ACC112 (cell line): ENCODE measurements around the gene KIAA1671.

Source experiments
- H2AFZ ChIP-seq: fragments of 200-600 bp; sonication (generic); one replicate; pipeline ENCODE4 v1.6.0; 2017; ENCODE audit warnings: antibody characterized with exemption, low read length; ENCODE audit not compliant: unreplicated experiment
- H3K27ac ChIP-seq: fragments of 200-600 bp; sonication (generic); 2 replicates; pipeline ENCODE4 v1.5.1; 2014; ENCODE audit warnings: low read depth, mild to moderate bottlenecking, antibody characterized with exemption, low read length, moderate library complexity
- H3K27me3 ChIP-seq: fragments of 200-600 bp; sonication (generic); 2 replicates; pipeline ENCODE4 v1.6.1; 2014; ENCODE audit warnings: mild to moderate bottlenecking, antibody characterized with exemption, low read length, moderate library complexity, mixed read lengths; ENCODE audit not compliant: insufficient read depth
- H3K36me3 ChIP-seq: fragments of 200-600 bp; sonication (generic); 2 replicates; pipeline ENCODE4 v1.6.1; 2016; ENCODE audit warnings: mild to moderate bottlenecking, antibody characterized with exemption, low read length, moderate library complexity, mixed read lengths; ENCODE audit not compliant: insufficient read depth
- H3K4me1 ChIP-seq: fragments of 200-600 bp; sonication (generic); one replicate; pipeline ENCODE4 v1.6.1; 2016; ENCODE audit warnings: low read length, mixed read lengths; ENCODE audit not compliant: insufficient read depth, unreplicated experiment, control insufficient read depth
- H3K4me3 ChIP-seq: fragments of 200-600 bp; sonication (generic); 2 replicates; pipeline ENCODE4 v1.5.1; 2014; ENCODE audit warnings: mild to moderate bottlenecking, low read depth, low read length
- H3K79me2 ChIP-seq: fragments of 200-600 bp; sonication (generic); one replicate; pipeline ENCODE4 v1.6.0; 2016; ENCODE audit warnings: low read length; ENCODE audit not compliant: control insufficient read depth, unreplicated experiment, insufficient read depth

KIAA1671 gene

GRCh38 chr22:25057013-25057881 is 104.7 kb downstream of the KIAA1671 start:
- no peak overlapping the region for H3K27ac ChIP-seq
- no peaks in the 10 kb centered on the region for H3K36me3 ChIP-seq
- no peak overlapping the region for H3K4me3 ChIP-seq
- no peaks in the 10 kb centered on the region for H3K27me3 ChIP-seq
- no peaks in the 10 kb centered on the region for H3K79me2 ChIP-seq
- no peak overlapping the region for H2AFZ ChIP-seq
- H3K4me1 ChIP-seq, result peaks cover 7% of the 10 kb centered on the region

GRCh38 chr22:25059438-25059837 is 106.9 kb downstream of the KIAA1671 start:
- Histone ChIP-seq H3K27me3 (no peaks in the 10 kb centered on the region), H3K4me1 (no peaks in the 10 kb centered on the region), H3K79me2 (no peaks in the 10 kb centered on the region), H3K36me3 (no peaks in the 10 kb centered on the region), H3K4me3 (no peak overlapping the region), H3K27ac (no peak overlapping the region), H2AFZ (no peak overlapping the region)

GRCh38 chr22:25060522-25061071 is 108.1 kb downstream of the KIAA1671 start:
- no peak overlapping the region for H2AFZ ChIP-seq
- H3K4me3 ChIP-seq, result no peak overlapping the region
- no peaks in the 10 kb centered on the region for H3K79me2 ChIP-seq
- no peaks in the 10 kb centered on the region for H3K27me3 ChIP-seq
- H3K27ac ChIP-seq, result no peak overlapping the region
- no peaks in the 10 kb centered on the region for H3K4me1 ChIP-seq
- H3K36me3 ChIP-seq, result no peaks in the 10 kb centered on the region

- no peak overlapping the region for H3K27ac ChIP-seq
- no peaks in the 10 kb centered on the region for H3K36me3 ChIP-seq
- no peaks in the 10 kb centered on the region for H3K79me2 ChIP-seq
- no peaks in the 10 kb centered on the region for H3K27me3 ChIP-seq
- H3K4me1 ChIP-seq, result no peaks in the 10 kb centered on the region
- no peak overlapping the region for H3K4me3 ChIP-seq
- H2AFZ ChIP-seq, result no peak overlapping the region
These were observed 108.6 kb downstream of the KIAA1671 start for GRCh38 chr22:25061134-25061533.

- Histone ChIP-seq H3K27me3 (no peaks in the 10 kb centered on the region), H3K36me3 (no peaks in the 10 kb centered on the region), H3K79me2 (no peaks in the 10 kb centered on the region), H2AFZ (no peak overlapping the region), H3K4me3 (no peak overlapping the region), H3K27ac (no peak overlapping the region), H3K4me1 (no peaks in the 10 kb centered on the region)
These were observed 109.3 kb downstream of the KIAA1671 start for GRCh38 chr22:25061605-25062376.

GRCh38 chr22:25062386-25063085 is 110.0 kb downstream of the KIAA1671 start:
- H3K27ac ChIP-seq, result no peak overlapping the region

GRCh38 chr22:25064894-25065560 is 112.5 kb downstream of the KIAA1671 start:
- no peak overlapping the region for H2AFZ ChIP-seq
- H3K4me1 ChIP-seq, result no peaks in the 10 kb centered on the region
- no peaks in the 10 kb centered on the region for H3K79me2 ChIP-seq
- H3K27ac ChIP-seq, result no peak overlapping the region
- no peaks in the 10 kb centered on the region for H3K27me3 ChIP-seq
- H3K4me3 ChIP-seq, result no peak overlapping the region
- no peaks in the 10 kb centered on the region for H3K36me3 ChIP-seq

More at GRCh38 chr22:25062386-25063085, 110.0 kb downstream of the KIAA1671 start:
- Histone ChIP-seq H3K4me1 (no peaks in the 10 kb centered on the region), H3K4me3 (no peak overlapping the region), H3K27me3 (no peaks in the 10 kb centered on the region), H3K79me2 (no peaks in the 10 kb centered on the region), H3K36me3 (no peaks in the 10 kb centered on the region), H2AFZ (no peak overlapping the region)

GRCh38 chr22:25066861-25067435 is 114.4 kb downstream of the KIAA1671 start:
- H2AFZ ChIP-seq, result no peak overlapping the region
- no peaks in the 10 kb centered on the region for H3K4me1 ChIP-seq
- no peak overlapping the region for H3K27ac ChIP-seq

GRCh38 chr22:25067851-25068421 is 115.4 kb downstream of the KIAA1671 start:
- Histone ChIP-seq H2AFZ (no peak overlapping the region), H3K27me3 (no peaks in the 10 kb centered on the region), H3K4me1 (no peaks in the 10 kb centered on the region), H3K27ac (no peak overlapping the region), H3K79me2 (no peaks in the 10 kb centered on the region), H3K36me3 (no peaks in the 10 kb centered on the region), H3K4me3 (no peak overlapping the region)

More at GRCh38 chr22:25066861-25067435, 114.4 kb downstream of the KIAA1671 start:
- Histone ChIP-seq H3K27me3 (no peaks in the 10 kb centered on the region), H3K79me2 (no peaks in the 10 kb centered on the region), H3K36me3 (no peaks in the 10 kb centered on the region), H3K4me3 (no peak overlapping the region)
